ENCODE data around the gene ZSCAN22. TPM values are rescaled to one million over a fixed set of nuclear protein-coding genes. Genes with fewer than 3 reads are reported as not detected.
"Not testable (repeated sequence)": the region's sequence is repeated elsewhere in the genome, so short reads cannot be mapped to it uniquely, and the experiment has no call there.

Gene ZSCAN22
- total RNA-seq, 1 donor from 2014 or later, result 2.6 TPM

DNA sequence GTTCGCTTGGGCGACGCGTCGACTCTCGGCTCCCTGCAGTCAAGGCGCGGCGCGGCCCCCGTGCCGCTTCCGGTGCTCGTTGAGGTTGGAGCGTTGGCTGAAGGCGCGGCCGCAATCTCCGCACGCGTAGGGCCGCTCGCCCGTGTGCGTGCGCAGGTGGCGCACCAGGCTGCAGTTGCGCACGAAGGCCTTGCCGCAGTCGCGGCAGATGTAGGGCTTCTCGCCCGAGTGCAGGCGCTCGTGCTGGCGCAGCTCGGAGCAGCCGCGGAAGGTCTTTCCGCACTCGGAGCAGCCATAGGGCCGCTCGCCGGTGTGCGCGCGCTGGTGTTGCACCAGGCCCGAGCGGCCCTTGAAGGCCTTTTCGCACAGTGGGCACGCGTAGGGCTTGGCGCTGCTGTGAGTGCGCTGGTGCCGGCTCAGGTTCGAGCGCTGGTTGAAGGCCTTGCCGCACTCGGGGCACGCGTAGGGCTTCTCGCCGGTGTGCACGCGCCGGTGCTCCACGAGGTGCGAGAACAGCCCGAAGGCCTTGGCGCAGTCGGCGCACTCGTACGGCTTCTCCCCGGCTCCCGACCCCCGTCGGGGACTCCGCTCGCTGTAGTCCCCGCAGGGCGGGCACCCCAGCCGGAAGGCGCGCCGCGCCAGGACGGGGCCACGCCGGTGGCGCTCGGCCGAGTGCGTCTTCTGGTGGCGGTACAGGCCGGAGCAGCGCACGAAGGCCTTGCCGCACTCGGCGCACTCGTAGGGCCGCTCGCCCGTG lies 41.1 kb downstream of the ZSCAN22 start:
- Histone ChIP-seq H3K9me3 (ENCODE audit: control insufficient read depth in 3 of 3, low read length in 3 of 3) (no peaks in the 10 kb centered on the region), H3K27me3 (ENCODE audit: control insufficient read depth in 3 of 3, insufficient read depth in 3 of 3, low read length in 3 of 3) (peaks cover 0 to 6% (median 3%) of the 10 kb centered on the region in 3 donors), H3K36me3 (ENCODE audit: control insufficient read depth in 3 of 3, insufficient read depth in 3 of 3, low read length in 3 of 3) (peaks cover 0 to 2% (median 2%) of the 10 kb centered on the region in 3 donors), H3K9ac (ENCODE audit: low read depth in 1 of 3, low read length in 3 of 3) (no peak overlapping the region), H3K4me1 (ENCODE audit: control insufficient read depth in 3 of 3, insufficient read depth in 3 of 3, low read length in 3 of 3) (peaks cover 0 to 2% (median 0%) of the 10 kb centered on the region in 3 donors), H3K27ac (ENCODE audit: low read depth, low read length) (no peak overlapping the region), H3K4me3 (ENCODE audit: low read length in 3 of 3) (no peak overlapping the region)

DNA sequence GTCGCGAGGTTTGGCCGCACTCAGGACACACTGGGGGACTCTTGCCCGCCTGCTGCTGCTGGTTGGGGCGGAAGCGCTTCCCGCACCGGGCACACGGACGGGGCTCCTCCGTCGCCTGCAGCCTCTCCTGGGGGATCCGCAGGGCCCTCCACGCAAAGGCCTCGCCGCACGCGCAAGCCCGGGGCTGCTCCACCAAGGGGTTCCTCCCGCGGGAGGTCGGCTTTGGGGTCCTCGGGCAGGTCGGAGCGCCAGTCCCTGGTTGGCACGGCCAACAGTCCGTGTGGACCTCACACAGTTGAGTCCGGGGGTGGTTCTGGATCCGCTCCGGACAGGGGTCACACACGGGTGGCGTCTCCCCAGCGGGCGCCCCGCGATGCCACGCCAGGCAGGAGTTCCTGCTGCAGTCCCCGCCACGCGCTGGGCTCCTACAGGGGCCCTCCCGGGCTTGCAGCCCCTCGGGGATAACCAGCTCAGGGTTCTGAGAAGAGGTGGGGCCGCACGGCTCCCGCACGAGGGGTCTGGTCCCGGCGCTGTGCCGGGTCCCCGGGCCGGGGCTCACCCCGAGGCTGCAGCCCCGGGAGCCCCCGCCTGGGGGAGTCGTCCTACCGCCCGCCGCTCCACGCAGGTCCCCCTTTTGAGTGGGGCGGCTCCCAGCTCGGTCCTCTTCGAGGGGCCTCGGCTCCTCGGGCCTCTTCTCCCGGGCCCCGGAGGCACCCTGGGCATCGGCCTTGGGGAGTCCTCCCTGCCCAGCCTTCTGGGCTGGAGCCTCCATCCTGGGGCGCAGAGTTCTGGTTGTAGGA lies 42.0 kb downstream of the ZSCAN22 start:
- Histone ChIP-seq H3K36me3 (ENCODE audit: control insufficient read depth in 3 of 3, insufficient read depth in 3 of 3, low read length in 3 of 3) (peaks cover 0 to 2% (median 2%) of the 10 kb centered on the region in 3 donors), H3K9me3 (ENCODE audit: control insufficient read depth in 3 of 3, low read length in 3 of 3) (no peaks in the 10 kb centered on the region), H3K4me1 (ENCODE audit: control insufficient read depth in 3 of 3, insufficient read depth in 3 of 3, low read length in 3 of 3) (no peaks in the 10 kb centered on the region), H3K4me3 (ENCODE audit: low read length in 3 of 3) (no peak overlapping the region), H3K9ac (ENCODE audit: low read depth in 1 of 3, low read length in 3 of 3) (no peak overlapping the region), H3K27me3 (ENCODE audit: control insufficient read depth in 3 of 3, insufficient read depth in 3 of 3, low read length in 3 of 3) (peaks cover 0 to 6% (median 3%) of the 10 kb centered on the region in 3 donors), H3K27ac (ENCODE audit: low read depth, low read length) (no peak overlapping the region)

DNA sequence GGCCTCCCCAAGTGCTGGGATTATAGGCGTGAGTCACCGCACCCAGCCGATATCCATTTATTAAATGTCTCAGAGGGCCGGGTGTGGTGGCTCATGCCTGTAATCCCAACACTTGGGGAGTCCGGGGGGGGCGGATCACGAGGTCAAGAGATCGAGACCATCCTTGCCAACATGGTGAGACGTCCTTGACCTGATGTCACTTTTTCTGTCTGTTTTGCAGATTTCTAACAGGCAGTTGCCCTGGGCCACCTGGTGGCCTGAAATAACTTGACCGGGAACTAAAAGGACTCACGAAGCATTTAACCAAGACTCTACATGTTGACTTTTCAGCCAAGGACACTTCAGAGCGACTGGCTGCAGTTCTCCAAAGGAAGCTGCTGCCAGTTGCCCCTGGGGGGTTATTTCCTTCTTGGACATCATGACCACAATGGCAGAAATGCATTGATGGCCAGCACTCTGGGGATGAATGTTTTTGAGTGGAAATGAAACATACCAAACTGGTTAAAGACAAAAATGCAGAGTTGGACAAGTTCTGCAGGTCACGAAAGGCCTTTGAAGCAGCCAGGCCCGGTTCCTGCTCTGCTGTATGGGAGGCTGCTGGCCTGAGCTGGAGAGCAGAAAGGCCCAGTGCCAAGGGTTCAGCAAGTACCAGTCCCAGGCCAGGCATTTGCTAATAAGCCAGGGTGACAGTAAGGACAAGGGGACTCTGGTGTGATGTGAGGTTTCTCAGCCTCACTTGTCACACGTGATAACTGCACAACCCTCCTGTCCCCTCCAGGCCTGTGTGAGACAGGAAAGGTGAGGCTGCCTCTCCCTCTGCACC lies 45.7 kb downstream of the ZSCAN22 start:
- no peak overlapping the region for H3K27ac ChIP-seq (ENCODE audit: low read depth, low read length)
- peaks cover 0 to 4% (median 0%) of the 10 kb centered on the region in 3 donors for H3K27me3 ChIP-seq (ENCODE audit: control insufficient read depth in 3 of 3, insufficient read depth in 3 of 3, low read length in 3 of 3)

DNA sequence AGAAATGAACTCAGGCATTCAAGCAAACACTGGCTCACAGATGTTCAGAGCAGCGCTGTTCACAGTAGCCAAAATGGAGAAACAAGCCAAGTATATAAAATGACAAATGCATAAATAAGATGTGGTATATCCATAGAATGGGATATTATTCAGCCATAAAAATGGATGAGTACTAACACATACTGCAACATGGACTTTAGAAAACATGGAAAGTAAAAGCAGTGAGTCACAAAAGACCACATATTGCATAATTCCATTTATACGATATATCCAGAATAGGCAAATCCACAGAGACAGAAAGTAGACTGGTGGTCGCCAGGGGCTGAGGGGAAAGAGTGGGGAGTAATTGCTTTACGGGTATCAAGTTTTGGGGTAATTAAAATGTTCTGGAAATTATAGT lies 47.4 kb downstream of the ZSCAN22 start:
- Histone ChIP-seq H3K36me3 (ENCODE audit: control insufficient read depth in 3 of 3, insufficient read depth in 3 of 3, low read length in 3 of 3) (peaks cover 0 to 2% (median 0%) of the 10 kb centered on the region in 3 donors), H3K4me3 (ENCODE audit: low read length in 3 of 3) (no peak overlapping the region), H3K27me3 (ENCODE audit: control insufficient read depth in 3 of 3, insufficient read depth in 3 of 3, low read length in 3 of 3) (no peaks in the 10 kb centered on the region), H3K27ac (ENCODE audit: low read depth, low read length) (no peak overlapping the region), H3K4me1 (ENCODE audit: control insufficient read depth in 3 of 3, insufficient read depth in 3 of 3, low read length in 3 of 3) (peaks cover 2 to 3% (median 3%) of the 10 kb centered on the region in 3 donors), H3K9ac (ENCODE audit: low read depth in 1 of 3, low read length in 3 of 3) (no peak overlapping the region), H3K9me3 (ENCODE audit: control insufficient read depth in 3 of 3, low read length in 3 of 3) (no peaks in the 10 kb centered on the region)

More for the DNA sequence above, 45.7 kb downstream of the ZSCAN22 start:
- no peak overlapping the region for H3K9ac ChIP-seq (ENCODE audit: low read depth in 1 of 3, low read length in 3 of 3)
- H3K4me1 ChIP-seq (ENCODE audit: control insufficient read depth in 3 of 3, insufficient read depth in 3 of 3, low read length in 3 of 3), result no peaks in the 10 kb centered on the region
- no peak overlapping the region for H3K4me3 ChIP-seq (ENCODE audit: low read length in 3 of 3)
- peaks cover 0 to 2% (median 0%) of the 10 kb centered on the region in 3 donors for H3K36me3 ChIP-seq (ENCODE audit: control insufficient read depth in 3 of 3, insufficient read depth in 3 of 3, low read length in 3 of 3)
- no peaks in the 10 kb centered on the region for H3K9me3 ChIP-seq (ENCODE audit: control insufficient read depth in 3 of 3, low read length in 3 of 3)

DNA sequence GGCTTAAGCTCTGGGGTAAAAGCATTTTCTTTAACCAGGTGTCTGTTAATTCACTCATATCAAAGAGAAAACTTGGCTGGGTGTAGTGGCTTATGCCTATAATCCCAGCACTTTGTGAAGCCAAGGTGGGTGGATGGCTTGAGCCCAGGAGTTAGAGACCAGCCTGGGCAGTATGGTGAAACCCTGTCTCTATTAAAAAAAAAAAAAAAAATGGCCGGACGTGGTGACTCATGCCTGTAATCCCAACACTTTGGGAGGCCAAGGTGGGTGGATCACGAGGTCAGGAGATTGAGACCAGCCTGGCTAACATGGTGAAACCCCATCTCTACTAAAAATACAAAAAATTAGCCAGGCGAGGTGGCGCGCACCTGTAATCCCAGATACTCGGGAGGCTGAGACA lies 49.9 kb downstream of the ZSCAN22 start:
- not testable (repeated sequence) for H3K27me3 ChIP-seq (ENCODE audit: control insufficient read depth in 3 of 3, insufficient read depth in 3 of 3, low read length in 3 of 3); H3K36me3 ChIP-seq (ENCODE audit: control insufficient read depth in 3 of 3, insufficient read depth in 3 of 3, low read length in 3 of 3); H3K9ac ChIP-seq (ENCODE audit: low read depth in 1 of 3, low read length in 3 of 3); H3K4me3 ChIP-seq (ENCODE audit: low read length in 3 of 3); H3K27ac ChIP-seq (ENCODE audit: low read depth, low read length); H3K9me3 ChIP-seq (ENCODE audit: control insufficient read depth in 3 of 3, low read length in 3 of 3)
- peaks cover 17 to 20% (median 19%) of the 10 kb centered on the region in 3 donors for H3K4me1 ChIP-seq (ENCODE audit: control insufficient read depth in 3 of 3, insufficient read depth in 3 of 3, low read length in 3 of 3)

DNA sequence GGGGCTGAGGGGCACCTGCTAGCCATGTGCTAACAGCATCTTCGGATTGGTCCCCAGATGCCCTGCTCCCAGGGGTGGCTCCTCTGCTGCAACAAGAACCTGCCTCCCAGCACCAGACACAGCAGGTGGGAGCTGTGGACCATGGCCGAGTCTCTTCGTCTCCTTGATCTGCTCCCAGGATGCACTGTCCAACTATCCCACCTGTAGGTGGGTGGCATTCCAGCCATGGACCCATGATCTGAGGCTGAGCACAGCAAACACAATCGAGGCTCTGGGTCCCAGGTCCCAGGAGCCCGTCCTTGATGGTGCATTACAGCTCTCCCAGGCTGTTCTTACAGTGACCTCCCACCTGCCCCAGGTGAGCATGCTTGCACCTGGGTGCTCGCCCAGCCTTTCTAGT lies 52.5 kb downstream of the ZSCAN22 start:
- Histone ChIP-seq H3K36me3 (ENCODE audit: control insufficient read depth in 3 of 3, insufficient read depth in 3 of 3, low read length in 3 of 3) (no peaks in the 10 kb centered on the region), H3K27ac (ENCODE audit: low read depth, low read length) (no peak overlapping the region), H3K9me3 (ENCODE audit: control insufficient read depth in 3 of 3, low read length in 3 of 3) (no peaks in the 10 kb centered on the region), H3K4me3 (ENCODE audit: low read length in 3 of 3) (peak overlapping the region in 2 of 3 donors; percentile 49 to 90), H3K9ac (ENCODE audit: low read depth in 1 of 3, low read length in 3 of 3) (no peak overlapping the region), H3K4me1 (ENCODE audit: control insufficient read depth in 3 of 3, insufficient read depth in 3 of 3, low read length in 3 of 3) (peaks cover 24 to 26% (median 24%) of the 10 kb centered on the region in 3 donors), H3K27me3 (ENCODE audit: control insufficient read depth in 3 of 3, insufficient read depth in 3 of 3, low read length in 3 of 3) (no peaks in the 10 kb centered on the region)

DNA sequence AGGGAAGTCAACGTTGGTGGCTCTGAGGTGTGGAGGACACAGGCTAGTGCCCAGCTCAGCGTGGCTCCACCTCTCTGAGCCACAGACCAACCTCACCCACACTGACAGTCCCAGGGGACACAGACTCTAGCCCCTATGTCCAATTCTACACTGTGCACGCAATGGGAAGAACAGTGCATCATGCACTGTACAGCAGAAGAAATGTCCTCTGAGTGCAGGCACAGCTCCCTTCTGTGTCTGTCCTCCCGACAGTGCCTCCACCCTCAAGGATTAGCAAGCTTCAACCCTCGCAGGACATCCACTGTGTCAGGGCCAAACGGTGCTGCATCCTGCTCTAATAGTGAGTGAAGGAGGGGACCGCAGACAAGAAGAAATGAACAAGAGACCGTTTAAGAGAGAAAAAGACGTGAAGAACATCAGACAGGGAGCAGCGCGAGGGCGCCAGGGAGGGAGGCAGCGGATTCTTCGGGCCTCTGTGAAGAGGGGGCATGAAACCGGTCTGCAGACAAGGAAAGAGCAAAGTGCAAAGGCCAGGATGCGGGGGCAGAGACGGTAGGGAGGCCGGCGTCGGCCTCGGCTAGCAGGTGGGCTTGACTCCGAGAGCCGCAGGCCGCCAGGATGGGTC lies 53.4 kb downstream of the ZSCAN22 start:
- Histone ChIP-seq H3K36me3 (ENCODE audit: control insufficient read depth in 3 of 3, insufficient read depth in 3 of 3, low read length in 3 of 3) (no peaks in the 10 kb centered on the region), H3K27me3 (ENCODE audit: control insufficient read depth in 3 of 3, insufficient read depth in 3 of 3, low read length in 3 of 3) (no peaks in the 10 kb centered on the region)

DNA sequence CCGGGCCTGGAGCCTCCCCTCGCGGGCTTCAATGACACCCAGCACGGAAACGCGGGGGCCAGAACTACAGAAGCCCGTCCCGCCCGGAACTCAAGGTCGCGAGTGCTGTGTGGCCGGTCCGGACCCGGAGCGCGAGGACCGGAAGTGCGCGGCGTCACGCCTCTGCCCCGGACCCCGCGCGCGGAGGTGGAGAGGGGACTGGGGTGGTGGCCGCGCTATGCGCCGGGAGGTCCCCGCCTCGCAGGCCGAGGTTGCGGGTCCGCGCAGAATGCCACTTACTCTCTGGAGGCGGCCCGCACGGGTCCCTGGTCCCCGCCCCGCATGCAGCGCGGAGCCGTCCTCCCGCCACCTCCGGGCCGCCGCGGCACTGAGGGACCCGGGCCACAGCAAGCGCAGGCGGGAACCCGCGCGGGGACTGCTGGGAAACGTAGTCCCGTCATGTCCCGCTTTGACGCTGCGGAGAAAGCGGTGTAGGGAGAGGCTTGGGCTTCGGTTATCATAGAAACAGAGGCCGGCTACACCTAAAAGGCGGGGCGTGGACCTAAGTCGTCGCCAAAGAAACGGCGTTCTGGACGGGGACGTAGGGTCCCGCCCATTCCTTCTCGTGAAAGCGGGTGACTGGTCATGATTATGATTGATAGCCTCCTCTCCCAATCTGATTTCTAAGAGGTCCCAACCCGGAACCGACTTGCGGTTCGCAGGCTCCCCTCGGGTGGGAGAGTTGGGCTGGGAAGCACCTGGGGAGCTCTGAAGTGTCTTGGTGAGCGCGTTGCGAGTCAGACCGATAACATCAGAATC lies 54.1 kb downstream of the ZSCAN22 start, which contains the start of gene ZNF837:
TSS of gene ZNF837 (minus strand) at position 369 of the 798 bp plus-strand sequence. CDS start 11,698 bp downstream, outside the sequence.
- peak within 1 kb of the TSS; percentile 85 for H3K27ac ChIP-seq (ENCODE audit: low read depth, low read length)
- H3K9me3 ChIP-seq (ENCODE audit: control insufficient read depth in 3 of 3, low read length in 3 of 3), result no peaks in the 10 kb centered on the region
- no peaks in the 10 kb centered on the region for H3K36me3 ChIP-seq (ENCODE audit: control insufficient read depth in 3 of 3, insufficient read depth in 3 of 3, low read length in 3 of 3)
- peak within 1 kb of the TSS; percentile 90 to 94 (median 90) for H3K4me3 ChIP-seq (ENCODE audit: low read length in 3 of 3)
- no peaks in the 10 kb centered on the region for H3K27me3 ChIP-seq (ENCODE audit: control insufficient read depth in 3 of 3, insufficient read depth in 3 of 3, low read length in 3 of 3)
- peak within 1 kb of the TSS; percentile 83 to 94 (median 89) for H3K9ac ChIP-seq (ENCODE audit: low read depth in 1 of 3, low read length in 3 of 3)
- peaks cover 31 to 39% (median 37%) of the 10 kb centered on the region in 3 donors for H3K4me1 ChIP-seq (ENCODE audit: control insufficient read depth in 3 of 3, insufficient read depth in 3 of 3, low read length in 3 of 3)

More for the DNA sequence above, 53.4 kb downstream of the ZSCAN22 start:
- Histone ChIP-seq H3K9ac (ENCODE audit: low read depth in 1 of 3, low read length in 3 of 3) (peak overlapping the region; percentile 83 to 94 (median 89)), H3K4me3 (ENCODE audit: low read length in 3 of 3) (peak overlapping the region; percentile 90 to 94 (median 90)), H3K4me1 (ENCODE audit: control insufficient read depth in 3 of 3, insufficient read depth in 3 of 3, low read length in 3 of 3) (peaks cover 24 to 31% (median 30%) of the 10 kb centered on the region in 3 donors), H3K9me3 (ENCODE audit: control insufficient read depth in 3 of 3, low read length in 3 of 3) (no peaks in the 10 kb centered on the region), H3K27ac (ENCODE audit: low read depth, low read length) (peak overlapping the region; percentile 85)
